ENCODE measurements around the gene MVD. TPM values are rescaled to one million over a fixed set of nuclear protein-coding genes. Genes with fewer than 3 reads are reported as not detected.
A peak's percentile ranks its signal among the peaks of the same experiment; 100 is the strongest.

Gene MVD, protein sequence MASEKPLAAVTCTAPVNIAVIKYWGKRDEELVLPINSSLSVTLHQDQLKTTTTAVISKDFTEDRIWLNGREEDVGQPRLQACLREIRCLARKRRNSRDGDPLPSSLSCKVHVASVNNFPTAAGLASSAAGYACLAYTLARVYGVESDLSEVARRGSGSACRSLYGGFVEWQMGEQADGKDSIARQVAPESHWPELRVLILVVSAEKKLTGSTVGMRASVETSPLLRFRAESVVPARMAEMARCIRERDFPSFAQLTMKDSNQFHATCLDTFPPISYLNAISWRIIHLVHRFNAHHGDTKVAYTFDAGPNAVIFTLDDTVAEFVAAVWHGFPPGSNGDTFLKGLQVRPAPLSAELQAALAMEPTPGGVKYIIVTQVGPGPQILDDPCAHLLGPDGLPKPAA
- polyA plus RNA-seq: 59.6 to 85.7 TPM (median 70.6 TPM) in 3 replicates
- 6.2 TPM for polyA plus RNA-seq (2011; ENCODE audit: low read depth)
- polyA plus RNA-seq (2011; cell fraction: cytosol; rRNA removed): 27.1 and 81.7 TPM in 2 replicates
- 85.4 and 108 TPM in 2 replicates for polyA plus RNA-seq (2011; cell fraction: nucleus; rRNA removed)
- 29.7 and 186 TPM in 2 replicates for polyA plus RNA-seq (2012; ENCODE audit: low replicate concordance)
- polyA minus RNA-seq: 29.4 to 82.0 TPM (median 32.6 TPM) in 3 replicates
- 113 TPM for polyA minus RNA-seq (2011; cell fraction: cytosol; rRNA and poly(A)+ RNA removed)
- 43.2 and 50.2 TPM in 2 replicates for polyA minus RNA-seq (2011; cell fraction: nucleus; rRNA and poly(A)+ RNA removed)

DNA sequence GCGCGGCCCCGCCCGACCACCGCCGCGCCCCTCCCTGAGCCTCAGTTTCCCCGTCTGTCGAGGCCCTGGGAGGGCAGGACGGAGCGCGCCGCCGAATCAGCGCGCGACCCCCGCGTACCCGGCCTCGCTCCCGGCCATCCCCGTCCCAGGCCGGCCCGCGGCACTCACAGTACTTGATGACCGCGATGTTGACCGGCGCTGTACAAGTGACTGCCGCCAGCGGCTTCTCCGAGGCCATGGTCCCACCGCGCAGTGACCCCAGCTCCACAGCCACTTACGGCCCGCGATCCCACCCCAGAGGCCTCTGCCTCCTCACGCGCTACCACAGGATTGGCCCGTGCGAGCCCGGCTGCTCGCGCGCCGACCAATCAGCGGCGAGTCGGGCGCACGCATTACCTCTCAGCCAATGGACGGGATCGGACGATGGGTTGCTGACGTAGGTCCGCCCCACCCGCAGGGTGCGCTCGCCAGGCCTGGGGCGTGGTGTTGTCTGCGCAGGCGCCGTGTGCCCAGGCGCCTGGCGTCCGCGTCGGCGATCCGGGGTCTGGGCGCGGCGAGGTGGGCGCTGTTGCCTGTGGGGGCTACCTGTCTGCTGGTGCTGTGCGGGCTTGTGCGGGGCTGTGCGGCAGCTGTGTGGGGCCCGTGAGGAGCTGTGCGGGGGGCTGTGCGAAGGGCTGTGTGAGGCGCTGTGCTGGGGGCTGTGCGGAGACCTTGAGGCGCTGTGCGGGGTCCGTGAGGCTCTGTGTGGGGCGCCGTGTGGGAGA, at the start of gene MVD:
Gene MVD (minus strand): TSS at position 249 of the 764 bp plus-strand sequence. CDS start 11 bp downstream, at position 238.
- Histone ChIP-seq H2AFZ (ENCODE audit: control insufficient read depth, low read length) (peak within 1 kb of the TSS; percentile 63), H3K9me3 (ENCODE audit: control insufficient read depth, low read depth, low read length) (no peaks in the 10 kb centered on the region), H3K4me1 (ENCODE audit: control insufficient read depth, extremely low read depth, insufficient read depth, low read length) (peaks cover 19% of the 10 kb centered on the region), H3K4me2 (ENCODE audit: control insufficient read depth, extremely low read depth, insufficient read depth, low read depth, low read length) (peak within 1 kb of the TSS; percentile 86), H4K20me1 (ENCODE audit: control insufficient read depth, extremely low read depth, insufficient read depth, low read length) (peaks cover 11% of the 10 kb centered on the region), H3K27me3 (ENCODE audit: control insufficient read depth, extremely low read depth, insufficient read depth, low read length) (no peaks in the 10 kb centered on the region), H3K79me2 (ENCODE audit: control insufficient read depth, insufficient read depth, low read length) (peaks cover 55% of the 10 kb centered on the region), H3K36me3 (ENCODE audit: control insufficient read depth in 2 of 2, extremely low read depth in 1 of 2, insufficient read depth in 2 of 2, low read length in 2 of 2) (peaks cover 4 to 10% of the 10 kb centered on the region in 2 experiments), H3K27ac (ENCODE audit: control insufficient read depth, insufficient read depth, low read length) (peak within 1 kb of the TSS; percentile 82), H3K4me3 (ENCODE audit: control insufficient read depth in 2 of 3, extremely low read depth in 1 of 3, insufficient read depth in 2 of 3, low read depth in 1 of 3, low read length in 3 of 3) (peak within 1 kb of the TSS; percentile 76 to 96 (median 84)), H3K9me1 (ENCODE audit: control insufficient read depth, extremely low read depth, insufficient read depth, low read length) (no peaks in the 10 kb centered on the region), H3K9ac (ENCODE audit: control insufficient read depth, extremely low read depth, insufficient read depth, low read length) (peak within 1 kb of the TSS; percentile 84)
- DNase-seq (ENCODE audit: low read depth, low spot score) (peak; percentile 86), FAIRE-seq (peak; percentile 53)
- TF ChIP-seq, protein P1, sequence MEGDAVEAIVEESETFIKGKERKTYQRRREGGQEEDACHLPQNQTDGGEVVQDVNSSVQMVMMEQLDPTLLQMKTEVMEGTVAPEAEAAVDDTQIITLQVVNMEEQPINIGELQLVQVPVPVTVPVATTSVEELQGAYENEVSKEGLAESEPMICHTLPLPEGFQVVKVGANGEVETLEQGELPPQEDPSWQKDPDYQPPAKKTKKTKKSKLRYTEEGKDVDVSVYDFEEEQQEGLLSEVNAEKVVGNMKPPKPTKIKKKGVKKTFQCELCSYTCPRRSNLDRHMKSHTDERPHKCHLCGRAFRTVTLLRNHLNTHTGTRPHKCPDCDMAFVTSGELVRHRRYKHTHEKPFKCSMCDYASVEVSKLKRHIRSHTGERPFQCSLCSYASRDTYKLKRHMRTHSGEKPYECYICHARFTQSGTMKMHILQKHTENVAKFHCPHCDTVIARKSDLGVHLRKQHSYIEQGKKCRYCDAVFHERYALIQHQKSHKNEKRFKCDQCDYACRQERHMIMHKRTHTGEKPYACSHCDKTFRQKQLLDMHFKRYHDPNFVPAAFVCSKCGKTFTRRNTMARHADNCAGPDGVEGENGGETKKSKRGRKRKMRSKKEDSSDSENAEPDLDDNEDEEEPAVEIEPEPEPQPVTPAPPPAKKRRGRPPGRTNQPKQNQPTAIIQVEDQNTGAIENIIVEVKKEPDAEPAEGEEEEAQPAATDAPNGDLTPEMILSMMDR (optimal IDR thresholded peaks at IDR 0.05 in 1 of 3, IDR thresholded peaks at IDR 0.05 in 1 of 3, conservative IDR thresholded peaks at IDR 0.05 in 1 of 3; ENCODE audit: extremely low read depth in 1 of 3, insufficient read depth in 2 of 3, low read length in 3 of 3): no peak
- TF ChIP-seq EZH2 (IDR thresholded peaks at IDR 0.05; ENCODE audit: low read length): no peak
- dilution Hi-C loops (cut with MboI; ENCODE audit: extremely low pct_ligation_motif_present, low sequenced_read_pairs): loop anchor here (25.0 kb wide), 1 partner anchor 99 kb away; no protein-coding TSS in a partner anchor

DNA sequence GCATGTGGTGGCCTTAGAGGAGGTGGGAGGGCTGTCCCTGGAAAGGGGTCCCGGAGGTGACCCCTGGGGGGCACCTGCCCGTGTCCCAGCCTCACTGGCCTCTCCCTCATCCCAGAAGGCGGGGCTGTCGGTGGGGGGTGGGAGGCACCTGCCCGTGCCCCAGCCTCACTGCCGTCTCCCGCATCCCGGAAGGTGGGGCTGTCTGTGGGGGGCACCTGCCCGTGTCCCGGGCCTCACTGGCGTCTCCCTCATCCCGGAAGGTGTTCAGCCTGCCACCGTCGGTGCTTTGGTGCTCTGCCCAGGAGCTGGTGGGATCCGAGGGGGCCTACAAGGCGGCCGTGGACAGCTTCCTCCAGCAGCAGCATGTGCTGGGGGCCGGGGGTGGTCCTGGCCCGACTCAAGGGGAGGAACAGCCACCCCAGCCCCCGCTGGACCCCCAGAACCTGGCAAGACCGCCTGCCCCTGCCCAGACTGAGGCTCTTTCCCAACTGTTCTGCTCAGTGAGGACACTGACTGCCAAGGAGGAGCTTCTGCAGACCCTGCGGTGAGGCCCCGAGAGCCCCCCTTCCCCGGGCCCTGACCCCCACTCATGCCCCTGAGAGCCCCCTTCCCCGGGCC, 49.6 kb upstream of the MVD start:
- no peak for DNase-seq (ENCODE audit: low read depth, low spot score)
- Histone ChIP-seq H3K4me1 (ENCODE audit: control insufficient read depth, extremely low read depth, insufficient read depth, low read length) (no peaks in the 10 kb centered on the region), H3K27me3 (ENCODE audit: control insufficient read depth, extremely low read depth, insufficient read depth, low read length) (no peaks in the 10 kb centered on the region), H3K9me1 (ENCODE audit: control insufficient read depth, extremely low read depth, insufficient read depth, low read length) (no peaks in the 10 kb centered on the region), H3K4me2 (ENCODE audit: control insufficient read depth, extremely low read depth, insufficient read depth, low read depth, low read length) (no peak overlapping the region), H3K9ac (ENCODE audit: control insufficient read depth, extremely low read depth, insufficient read depth, low read length) (no peak overlapping the region), H4K20me1 (ENCODE audit: control insufficient read depth, extremely low read depth, insufficient read depth, low read length) (peaks cover 3% of the 10 kb centered on the region), H3K9me3 (ENCODE audit: control insufficient read depth, low read depth, low read length) (no peaks in the 10 kb centered on the region), H3K79me2 (ENCODE audit: control insufficient read depth, insufficient read depth, low read length) (peaks cover 17% of the 10 kb centered on the region), H3K27ac (ENCODE audit: control insufficient read depth, insufficient read depth, low read length) (no peak overlapping the region), H3K36me3 (ENCODE audit: control insufficient read depth in 2 of 2, extremely low read depth in 1 of 2, insufficient read depth in 2 of 2, low read length in 2 of 2) (peaks cover 39 to 40% of the 10 kb centered on the region in 2 experiments), H3K4me3 (ENCODE audit: control insufficient read depth in 2 of 3, extremely low read depth in 1 of 3, insufficient read depth in 2 of 3, low read depth in 1 of 3, low read length in 3 of 3) (no peak overlapping the region), H2AFZ (ENCODE audit: control insufficient read depth, low read length) (no peak overlapping the region)
- TF ChIP-seq, protein P1 (optimal IDR thresholded peaks at IDR 0.05 in 1 of 3, IDR thresholded peaks at IDR 0.05 in 1 of 3, conservative IDR thresholded peaks at IDR 0.05 in 1 of 3; ENCODE audit: extremely low read depth in 1 of 3, insufficient read depth in 2 of 3, low read length in 3 of 3): no peak
- no peak for TF ChIP-seq EZH2 (IDR thresholded peaks at IDR 0.05; ENCODE audit: low read length)
- no peak for FAIRE-seq
- dilution Hi-C loops (cut with MboI; ENCODE audit: extremely low pct_ligation_motif_present, low sequenced_read_pairs): no loop called here
